Lower leg skin (tissue), 3 donors: ENCODE measurements around the gene TANGO6.

ENCODE experiments used
- POLR2A ChIP-seq, 2 donors: fragments of 450-650 bp; IDR thresholded peaks; one replicate each; pipeline ENCODE4 v1.6.1; 2016 to 2017; ENCODE audit warnings: antibody characterized with exemption in 2 of 2, mild to moderate bottlenecking in 1 of 2, moderate library complexity in 1 of 2
- TF ChIP-seq, protein P1 (sequence below), 3 donors: fragments of 450-650 bp; IDR thresholded peaks; one replicate each; pipeline ENCODE4 v1.5.1; 2016; ENCODE audit warnings: antibody characterized with exemption in 3 of 3, mild to moderate bottlenecking in 3 of 3, moderate library complexity in 2 of 3

- TF ChIP-seq POLR2A (IDR thresholded peaks at IDR 0.05) = no peak
- TF ChIP-seq, protein P1, sequence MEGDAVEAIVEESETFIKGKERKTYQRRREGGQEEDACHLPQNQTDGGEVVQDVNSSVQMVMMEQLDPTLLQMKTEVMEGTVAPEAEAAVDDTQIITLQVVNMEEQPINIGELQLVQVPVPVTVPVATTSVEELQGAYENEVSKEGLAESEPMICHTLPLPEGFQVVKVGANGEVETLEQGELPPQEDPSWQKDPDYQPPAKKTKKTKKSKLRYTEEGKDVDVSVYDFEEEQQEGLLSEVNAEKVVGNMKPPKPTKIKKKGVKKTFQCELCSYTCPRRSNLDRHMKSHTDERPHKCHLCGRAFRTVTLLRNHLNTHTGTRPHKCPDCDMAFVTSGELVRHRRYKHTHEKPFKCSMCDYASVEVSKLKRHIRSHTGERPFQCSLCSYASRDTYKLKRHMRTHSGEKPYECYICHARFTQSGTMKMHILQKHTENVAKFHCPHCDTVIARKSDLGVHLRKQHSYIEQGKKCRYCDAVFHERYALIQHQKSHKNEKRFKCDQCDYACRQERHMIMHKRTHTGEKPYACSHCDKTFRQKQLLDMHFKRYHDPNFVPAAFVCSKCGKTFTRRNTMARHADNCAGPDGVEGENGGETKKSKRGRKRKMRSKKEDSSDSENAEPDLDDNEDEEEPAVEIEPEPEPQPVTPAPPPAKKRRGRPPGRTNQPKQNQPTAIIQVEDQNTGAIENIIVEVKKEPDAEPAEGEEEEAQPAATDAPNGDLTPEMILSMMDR (IDR thresholded peaks at IDR 0.05) = no peak
These were observed 273.6 kb downstream of the TANGO6 start for GRCh38 chr16:69116906-69117305.
